Loucy (cell line): ENCODE results near the gene LYZL6.

Experiments
- EZH2phosphoT487 ChIP-seq: fragments of 200-600 bp; IDR thresholded peaks from 2 replicates; pipeline ENCODE4 v1.6.1; 2018; ENCODE audit warnings: antibody characterized with exemption, mild to moderate bottlenecking, moderate library complexity, borderline replicate concordance
- TF ChIP-seq, protein P1 (sequence below): fragments of 200-600 bp; sonication (generic); conservative IDR thresholded peaks from 2 replicates; pipeline ENCODE4 v1.5.1; 2014; ENCODE audit warnings: mild to moderate bottlenecking, antibody characterized with exemption, low read length

DNA sequence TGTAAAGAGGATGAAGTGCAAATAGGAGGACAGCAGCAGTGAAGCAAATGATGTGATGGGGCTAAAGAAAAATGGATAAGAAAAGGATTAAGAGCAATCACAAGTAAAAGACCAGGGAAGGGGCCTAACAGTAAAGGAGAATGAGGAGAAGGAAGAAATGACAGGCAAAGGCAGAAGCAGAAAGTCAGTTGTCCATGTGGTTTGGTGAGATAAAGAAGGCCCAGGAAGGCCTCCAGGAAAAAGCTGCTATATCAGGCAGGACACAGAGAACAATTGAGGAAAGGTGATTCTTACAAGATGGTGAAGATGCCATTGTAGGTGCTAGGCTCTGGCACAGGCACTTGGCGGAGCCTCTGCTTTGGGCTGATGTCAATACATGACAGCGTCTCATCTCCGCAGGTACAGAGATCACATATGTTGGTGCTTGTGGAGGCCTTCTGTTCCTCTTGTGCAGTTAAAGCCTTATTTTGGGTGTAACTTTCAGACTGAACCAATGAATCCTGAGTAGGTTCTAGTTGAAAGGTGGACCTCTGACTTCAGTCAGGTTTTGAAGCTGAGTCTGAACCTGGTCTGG is 31.1 kb downstream of the LYZL6 start:
- TF ChIP-seq EZH2phosphoT487, result no peak
- TF ChIP-seq, protein P1, sequence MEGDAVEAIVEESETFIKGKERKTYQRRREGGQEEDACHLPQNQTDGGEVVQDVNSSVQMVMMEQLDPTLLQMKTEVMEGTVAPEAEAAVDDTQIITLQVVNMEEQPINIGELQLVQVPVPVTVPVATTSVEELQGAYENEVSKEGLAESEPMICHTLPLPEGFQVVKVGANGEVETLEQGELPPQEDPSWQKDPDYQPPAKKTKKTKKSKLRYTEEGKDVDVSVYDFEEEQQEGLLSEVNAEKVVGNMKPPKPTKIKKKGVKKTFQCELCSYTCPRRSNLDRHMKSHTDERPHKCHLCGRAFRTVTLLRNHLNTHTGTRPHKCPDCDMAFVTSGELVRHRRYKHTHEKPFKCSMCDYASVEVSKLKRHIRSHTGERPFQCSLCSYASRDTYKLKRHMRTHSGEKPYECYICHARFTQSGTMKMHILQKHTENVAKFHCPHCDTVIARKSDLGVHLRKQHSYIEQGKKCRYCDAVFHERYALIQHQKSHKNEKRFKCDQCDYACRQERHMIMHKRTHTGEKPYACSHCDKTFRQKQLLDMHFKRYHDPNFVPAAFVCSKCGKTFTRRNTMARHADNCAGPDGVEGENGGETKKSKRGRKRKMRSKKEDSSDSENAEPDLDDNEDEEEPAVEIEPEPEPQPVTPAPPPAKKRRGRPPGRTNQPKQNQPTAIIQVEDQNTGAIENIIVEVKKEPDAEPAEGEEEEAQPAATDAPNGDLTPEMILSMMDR, result no peak
